Ovary (tissue), 9 donors: ENCODE measurements around the gene DLL1. TPM values are rescaled to one million over a fixed set of nuclear protein-coding genes. Genes with fewer than 3 reads are reported as not detected.

Experiments used
- DNase-seq, 5 donors: peaks; one replicate each; pipeline ENCODE4 v3.0.0-alpha.2; 2019 to 2020
- H3K27ac ChIP-seq, 2 donors: fragments of 200-600 bp; one replicate each; pipeline versions ENCODE4 v1.5.1 to v1.8.0; 2019 to 2022
- H3K27me3 ChIP-seq: fragments of 200-600 bp; one replicate; pipeline ENCODE4 v1.8.0; 2022
- H3K36me3 ChIP-seq: fragments of 200-600 bp; sonication (generic); one replicate; pipeline ENCODE4 v1.5.1; 2019
- H3K4me1 ChIP-seq: one replicate; pipeline ENCODE4 v1.8.1; 2013; ENCODE audit warnings: mild to moderate bottlenecking, moderate library complexity; ENCODE audit not compliant: insufficient read depth
- H3K4me3 ChIP-seq: fragments of 200-600 bp; sonication (generic); one replicate; pipeline ENCODE4 v1.5.1; 2017
- H3K9me3 ChIP-seq, 2 donors: fragments of 200-600 bp in 1 of 2; sonication (generic) in 1 of 2; one replicate each; pipeline versions ENCODE4 v1.5.1 to v1.8.1; 2013 to 2019; ENCODE audit warnings: mild to moderate bottlenecking in 1 of 2, moderate library complexity in 1 of 2
- EP300 ChIP-seq: sonication (generic); formaldehyde crosslinking; IDR thresholded peaks from one replicate; pipeline ENCODE4 v1.6.1; 2017; ENCODE audit warnings: antibody characterized with exemption
- POLR2A ChIP-seq: fragments of 450-650 bp; IDR thresholded peaks from one replicate; pipeline ENCODE4 v1.6.1; 2017; ENCODE audit warnings: antibody characterized with exemption, mild to moderate bottlenecking, moderate library complexity
- WGBS, 3 donors: extraction: QIAGEN DNeasy Blood & Tissue Kit in 1 of 3; methylation state at CpG; one replicate each; pipeline versions ENCODE4 v1.1.5 to v1.1.7; 2013 to 2017; 5-methylcytosine and 5-hydroxymethylcytosine counted together
- intact Hi-C, 4 donors: fragments of 100-400 bp; cut with DNase I; formaldehyde crosslinking; loops; one replicate each; pipeline versions ENCODE4 v1.11.0 to v1.15.1; 2022 to 2023
- polyA plus RNA-seq, 2 donors: library from polyadenylated mRNA; stranded (reverse); fragments of 200-250 nt in 1 of 2; fragments of 350-450 nt in 1 of 2; fragmentation: Illumina TruSeq in 1 of 2; extraction: RNeasy Lipid Tissue Mini Kit (QIAGEN cat#74804) in 1 of 2; gene quantifications; one replicate each; pipeline ENCODE4 v1.2.3, GENCODE V29; 2013 to 2014
- total RNA-seq, 7 donors: library from RNA; depleted of rRNA in 2 of 7; stranded (reverse); fragments of >200 nt in 2 of 7; fragmentation: NEBNext Ultra II Directional in 3 of 7; extraction: Animal tissue kit (Norgen Biotek cat#: 25700) in 3 of 7; gene quantifications; one replicate each; pipeline versions ENCODE4 v1.1.0 to v1.2.4, GENCODE V29; 2016 to 2023
- TF ChIP-seq, protein P1 (sequence below), 3 donors: fragments of 450-650 bp in 2 of 3; fragments of 200-600 bp in 1 of 3; IDR thresholded peaks; one replicate each; pipeline versions ENCODE4 v1.5.1 to v1.8.0; 2016 to 2022; ENCODE audit warnings: antibody characterized with exemption in 3 of 3, mild to moderate bottlenecking in 1 of 3
- donor health status: DM: no; HTN: no; CAD: no; lungs with moderate emphysema.
- donor health status: DM: no; HTN: no; CAD: no.
- donor health status: Bipolar disorder and iron deficiency.
- donor health status: DM: yes; HTN: yes; CAD: no.
- donor health status: DM: no; HTN: no; CAD: no.
- donor health status: DM: yes; HTN: yes; CAD: no.

The DLL1 gene
- total and polyA plus RNA-seq, 9 donors, result 0.90 to 11.5 (median 2.4) TPM

GRCh38 chr6:170283212-170284081 is 7.4 kb downstream of the DLL1 start:
- H3K36me3 ChIP-seq, result no peaks in the 10 kb centered on the region
- 93 to 94% (median 93%) methylated on average over 59 to 60 of the region's 60 CpGs for WGBS, 3 donors
- H3K27ac ChIP-seq, result no peak overlapping the region
- H3K4me3 ChIP-seq, result no peak overlapping the region
- peaks cover 20% of the 10 kb centered on the region for H3K4me1 ChIP-seq
- no peak for TF ChIP-seq POLR2A
- no peak for TF ChIP-seq EP300
- TF ChIP-seq, protein P1, sequence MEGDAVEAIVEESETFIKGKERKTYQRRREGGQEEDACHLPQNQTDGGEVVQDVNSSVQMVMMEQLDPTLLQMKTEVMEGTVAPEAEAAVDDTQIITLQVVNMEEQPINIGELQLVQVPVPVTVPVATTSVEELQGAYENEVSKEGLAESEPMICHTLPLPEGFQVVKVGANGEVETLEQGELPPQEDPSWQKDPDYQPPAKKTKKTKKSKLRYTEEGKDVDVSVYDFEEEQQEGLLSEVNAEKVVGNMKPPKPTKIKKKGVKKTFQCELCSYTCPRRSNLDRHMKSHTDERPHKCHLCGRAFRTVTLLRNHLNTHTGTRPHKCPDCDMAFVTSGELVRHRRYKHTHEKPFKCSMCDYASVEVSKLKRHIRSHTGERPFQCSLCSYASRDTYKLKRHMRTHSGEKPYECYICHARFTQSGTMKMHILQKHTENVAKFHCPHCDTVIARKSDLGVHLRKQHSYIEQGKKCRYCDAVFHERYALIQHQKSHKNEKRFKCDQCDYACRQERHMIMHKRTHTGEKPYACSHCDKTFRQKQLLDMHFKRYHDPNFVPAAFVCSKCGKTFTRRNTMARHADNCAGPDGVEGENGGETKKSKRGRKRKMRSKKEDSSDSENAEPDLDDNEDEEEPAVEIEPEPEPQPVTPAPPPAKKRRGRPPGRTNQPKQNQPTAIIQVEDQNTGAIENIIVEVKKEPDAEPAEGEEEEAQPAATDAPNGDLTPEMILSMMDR (IDR thresholded peaks at IDR 0.05), result no peak
- H3K27me3 ChIP-seq, result no peaks in the 10 kb centered on the region
- DNase-seq, result peak in 2 of 5 donors; percentile 24 to 41
- intact Hi-C loops, result no loop called here
- no peaks in the 10 kb centered on the region for H3K9me3 ChIP-seq

DNA sequence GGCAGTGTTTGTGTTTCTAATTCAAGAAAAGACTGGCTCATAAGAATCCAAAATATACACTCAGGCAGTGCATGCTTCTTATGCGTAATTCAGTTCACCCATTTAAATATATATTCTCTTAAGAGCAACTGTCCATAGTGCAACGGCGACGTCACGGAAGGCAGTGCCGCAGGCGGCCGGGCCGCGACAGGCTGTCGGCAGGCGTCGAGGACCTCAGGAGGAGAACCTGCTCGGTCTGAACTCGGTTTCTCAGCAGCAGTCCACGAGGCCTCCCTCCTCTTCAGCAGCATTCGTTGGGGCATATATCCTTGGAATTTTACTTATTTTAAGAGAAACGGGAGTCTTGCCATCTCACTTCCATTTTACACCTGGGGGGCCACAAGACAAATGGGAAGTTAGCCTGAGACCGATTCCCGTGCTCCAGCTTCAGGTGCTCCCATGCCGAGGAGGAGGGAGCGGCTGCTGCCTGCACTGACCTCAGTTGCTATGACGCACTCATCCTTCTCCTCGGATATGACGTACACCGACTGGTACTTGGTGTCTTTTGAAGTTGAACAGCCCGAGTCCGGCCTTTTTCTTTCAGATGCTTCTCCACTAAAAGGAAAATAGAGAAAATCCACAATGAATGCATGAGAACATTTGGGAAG is 8.2 kb downstream of the DLL1 start:
- Histone ChIP-seq H3K27ac (no peak overlapping the region), H3K27me3 (no peaks in the 10 kb centered on the region), H3K4me1 (peaks cover 20% of the 10 kb centered on the region), H3K4me3 (no peak overlapping the region), H3K9me3 (no peaks in the 10 kb centered on the region), H3K36me3 (no peaks in the 10 kb centered on the region)
- WGBS, 3 donors, result 94 to 95% (median 94%) methylated on average over 28 of the region's 28 CpGs
- DNase-seq, result peak in 2 of 5 donors; percentile 8 to 32
- no peak for TF ChIP-seq EP300
- TF ChIP-seq, protein P1 (IDR thresholded peaks at IDR 0.05), result no peak
- no peak for TF ChIP-seq POLR2A
- intact Hi-C loops, result no loop called here

DNA sequence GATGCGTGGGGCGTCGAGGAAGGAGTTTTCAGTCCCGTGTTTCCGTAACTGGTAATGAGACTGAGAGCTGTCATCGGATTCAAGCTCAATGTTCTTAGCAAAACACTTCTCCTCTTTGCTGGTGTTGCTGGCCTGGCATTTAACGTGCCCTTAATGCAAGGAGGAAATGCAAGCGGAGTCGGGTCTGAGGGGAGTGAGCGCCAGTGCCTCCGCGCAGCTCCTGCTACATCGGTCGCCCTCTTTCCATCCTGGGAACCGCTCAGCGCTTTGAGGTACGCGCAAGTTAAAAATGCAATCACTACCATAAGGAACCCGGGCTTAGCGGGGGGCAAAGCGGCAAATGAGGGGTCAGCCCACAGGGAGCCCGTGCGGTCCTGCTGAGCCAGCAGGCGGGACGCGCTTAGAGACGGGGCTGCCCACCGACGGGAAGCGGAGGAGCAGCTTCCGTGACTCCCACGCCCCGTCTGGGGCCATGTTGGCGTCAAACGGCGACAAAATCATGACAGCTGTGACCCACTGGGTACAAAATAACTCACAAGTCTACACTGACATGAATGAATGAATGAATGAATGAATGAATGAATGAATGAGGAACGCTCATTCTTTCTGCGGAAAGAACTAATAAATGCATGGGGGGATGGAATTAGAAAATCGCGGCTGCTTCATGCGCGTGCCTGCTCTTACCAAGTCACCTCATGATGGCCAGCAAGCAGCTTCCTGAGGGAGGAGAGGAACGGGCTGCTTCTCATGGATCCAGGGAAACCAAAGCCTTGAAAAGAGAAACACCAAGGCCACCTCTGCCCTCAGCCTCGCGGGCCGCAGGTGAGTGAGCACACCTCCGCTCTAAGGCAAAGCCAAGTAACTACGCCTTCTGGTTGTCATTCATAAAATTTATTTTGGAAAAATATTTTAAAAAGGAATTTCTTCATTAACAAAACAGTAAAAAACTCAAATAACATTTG is 9.3 kb downstream of the DLL1 start:
- TF ChIP-seq POLR2A, result no peak
- no peak for TF ChIP-seq EP300
- TF ChIP-seq, protein P1 (IDR thresholded peaks at IDR 0.05), result no peak
- Histone ChIP-seq H3K27ac (no peak overlapping the region), H3K36me3 (no peaks in the 10 kb centered on the region), H3K27me3 (no peaks in the 10 kb centered on the region), H3K4me1 (peaks cover 16% of the 10 kb centered on the region), H3K4me3 (no peak overlapping the region), H3K9me3 (no peaks in the 10 kb centered on the region)
- DNase-seq, result peak in 1 of 5 donors; percentile 38
- intact Hi-C loops, result no loop called here
- whole genome bisulfite sequencing, 3 donors, result 87 to 91% (median 87%) methylated on average over 48 of the region's 48 CpGs

- WGBS, 3 donors, result 16 to 24% (median 23%) methylated on average over 23 of the region's 23 CpGs
- intact Hi-C loops, result no loop called here
- Histone ChIP-seq H3K27ac (no peak overlapping the region), H3K9me3 (no peaks in the 10 kb centered on the region), H3K4me3 (peak overlapping the region; percentile 28), H3K4me1 (peaks cover 19% of the 10 kb centered on the region), H3K27me3 (no peaks in the 10 kb centered on the region), H3K36me3 (no peaks in the 10 kb centered on the region)
- TF ChIP-seq POLR2A, result no peak
- TF ChIP-seq, protein P1 (IDR thresholded peaks at IDR 0.05), result no peak
- no peak for TF ChIP-seq EP300
- no peak for DNase-seq
These were observed 10.2 kb downstream of the DLL1 start for GRCh38 chr6:170280689-170281045.
